GM23338 (cell line): Measurements from ENCODE around the gene DGAT2.

Source experiments
- CREB1 ChIP-seq: fragments of 250-450 bp; sonication (Bioruptor Pico); IDR thresholded peaks from 2 replicates; pipeline ENCODE4 v1.5.0; 2020; ENCODE audit warnings: low read depth, mild to moderate bottlenecking, moderate library complexity
- CTCF ChIP-seq, 2 experiments: fragments of 200-600 bp in 1 of 2; sonication (generic) in 1 of 2; conservative IDR thresholded peaks; 2 replicates each; pipeline versions ENCODE4 v1.5.1 to v1.6.1; 2016 to 2017; ENCODE audit warnings: antibody characterized with exemption in 2 of 2, low read depth in 2 of 2, mild to moderate bottlenecking in 2 of 2, moderate library complexity in 1 of 2
- ETS1 ChIP-seq: IDR thresholded peaks from 2 replicates; pipeline ENCODE4 v1.6.1; 2016; ENCODE audit warnings: antibody characterized with exemption
- EZH2 ChIP-seq: fragments of 200-600 bp; sonication (generic); IDR thresholded peaks from one replicate; pipeline ENCODE4 v1.8.0; 2017; ENCODE audit warnings: antibody characterized with exemption, mild to moderate bottlenecking, low read depth; ENCODE audit not compliant: unreplicated experiment
- EZH2phosphoT487 ChIP-seq: fragments of 200-600 bp; sonication (generic); IDR thresholded peaks from one replicate; pipeline ENCODE4 v1.8.1; 2018; ENCODE audit warnings: antibody characterized with exemption; ENCODE audit not compliant: unreplicated experiment
- JUNB ChIP-seq: IDR thresholded peaks from one replicate; pipeline ENCODE4 v1.6.1; 2016; ENCODE audit warnings: antibody characterized with exemption; ENCODE audit not compliant: unreplicated experiment
- NANOG ChIP-seq: IDR thresholded peaks from 2 replicates; pipeline ENCODE4 v1.6.1; 2016; ENCODE audit warnings: antibody characterized with exemption, borderline replicate concordance
- POLR2AphosphoS5 ChIP-seq: IDR thresholded peaks from 2 replicates; pipeline ENCODE4 v1.6.1; 2016; ENCODE audit warnings: antibody characterized with exemption, low read depth
- REST ChIP-seq: IDR thresholded peaks from one replicate; pipeline ENCODE4 v1.6.1; 2018; ENCODE audit warnings: antibody characterized with exemption; ENCODE audit not compliant: unreplicated experiment
- STAT1 ChIP-seq: IDR thresholded peaks from one replicate; pipeline ENCODE4 v1.6.1; 2016; ENCODE audit warnings: antibody characterized with exemption; ENCODE audit not compliant: unreplicated experiment
- ZNF114 ChIP-seq: fragments of 250-450 bp; sonication (Bioruptor Pico); IDR thresholded peaks from 2 replicates; pipeline ENCODE4 v1.5.0; 2020; ENCODE audit warnings: mild to moderate bottlenecking, moderate library complexity
- ZNF331 ChIP-seq: fragments of 250-450 bp; sonication (Bioruptor Pico); IDR thresholded peaks from 2 replicates; pipeline ENCODE4 v1.5.0; 2020; ENCODE audit warnings: low read depth, mild to moderate bottlenecking, moderate library complexity
- ZNF462 ChIP-seq: fragments of 250-450 bp; sonication (Bioruptor Pico); IDR thresholded peaks from 2 replicates; pipeline ENCODE4 v1.5.0; 2020; ENCODE audit warnings: mild to moderate bottlenecking, moderate library complexity

GRCh38 chr11:75767793-75768111 is 826 bp upstream of the DGAT2 start:
- TF ChIP-seq CTCF (conservative IDR thresholded peaks at IDR 0.05; ENCODE audit: low read depth in 2 of 2) (no peak; a peak in 1 of 4 replicates), CREB1 (CRISPR knock-in tag) (no peak), EZH2 (no peak), POLR2AphosphoS5 (no peak), REST (no peak), ZNF114 (CRISPR knock-in tag) (no peak), ETS1 (no peak), JUNB (no peak), EZH2phosphoT487 (no peak), STAT1 (no peak), NANOG (no peak), ZNF331 (CRISPR knock-in tag) (no peak), ZNF462 (CRISPR knock-in tag) (no peak)
